SW480 (cell line): ENCODE data around the gene MC5R.
A peak's percentile ranks its signal among the peaks of the same experiment; 100 is the strongest.

ENCODE experiments used
- DNase-seq: peaks from one replicate; pipeline ENCODE4 v3.0.0-alpha.2; 2016; ENCODE audit warnings: low spot score

The MC5R gene

GRCh38 chr18:13823707-13824395, at the start of gene MC5R:
MC5R (plus strand) TSS chr18:13824149; CDS start chr18:13825766, 1,617 bp downstream.
- DNase-seq, result peak; percentile 43

- DNase-seq, result no peak
Measured at GRCh38 chr18:13775058-13775457, 48.9 kb upstream of the MC5R start.

DNA sequence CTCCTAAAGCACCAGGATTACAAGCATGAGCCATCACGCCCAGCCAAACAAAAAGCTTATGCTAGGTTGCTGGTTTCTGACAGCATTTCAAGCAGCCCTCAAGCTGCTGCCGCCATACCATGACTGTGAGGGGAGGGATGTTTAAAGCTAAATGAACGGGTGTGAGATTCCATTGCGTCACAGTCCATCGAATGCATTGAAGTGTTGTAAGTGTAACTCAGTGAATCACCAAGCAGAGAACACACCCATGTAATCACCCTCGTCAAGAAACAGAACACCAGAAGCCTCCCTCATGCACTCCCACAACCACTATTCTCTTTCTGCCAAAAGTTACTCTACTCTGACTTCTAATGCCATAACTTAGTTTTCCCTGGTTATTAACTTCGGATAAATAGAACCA, 32.8 kb upstream of the MC5R start:
- DNase-seq, result peak; percentile 16

DNA sequence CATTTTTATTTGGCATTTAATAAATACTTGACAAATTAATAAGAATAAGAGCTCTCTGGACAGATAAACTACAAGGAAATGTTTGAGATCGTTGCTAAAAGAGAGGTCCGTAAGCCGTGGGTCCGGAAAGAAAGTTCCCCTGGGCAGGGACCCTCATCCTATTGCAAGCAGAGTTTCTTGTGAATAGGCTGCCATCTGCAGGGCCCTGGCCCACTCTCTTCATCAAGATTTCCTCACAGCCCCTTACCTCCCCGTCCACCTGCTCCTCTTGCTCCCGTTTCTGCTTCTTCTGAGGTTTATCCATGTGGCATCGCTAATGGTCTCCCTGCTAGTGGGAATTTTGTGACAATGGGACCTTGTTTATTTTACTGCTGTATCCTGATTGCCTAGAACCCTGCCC, 30.1 kb upstream of the MC5R start:
- no peak for DNase-seq

- DNase-seq, result no peak
Measured at GRCh38 chr18:13796515-13796914, 27.4 kb upstream of the MC5R start.

DNA sequence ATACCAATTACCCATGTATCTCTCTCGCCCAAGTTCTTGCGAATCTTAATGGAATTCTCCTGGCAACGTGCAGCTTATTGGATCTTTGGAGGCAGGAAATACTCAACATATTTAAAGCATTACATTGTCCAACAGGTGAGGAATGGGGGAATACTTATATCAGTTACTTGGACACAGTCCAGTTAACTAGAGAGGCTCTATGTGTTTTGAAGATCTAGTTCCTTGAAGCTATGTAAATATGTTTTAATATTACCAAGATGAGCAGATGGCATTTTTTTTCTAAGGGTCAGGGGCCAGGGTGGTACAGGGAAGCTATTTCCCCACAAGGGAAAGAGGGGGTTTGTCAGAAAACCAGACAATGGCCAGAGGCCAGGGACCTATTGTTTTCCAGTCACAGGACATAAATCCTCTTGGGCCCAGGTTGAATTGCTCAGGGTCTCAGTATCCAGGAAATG, 26.8 kb upstream of the MC5R start:
- peak; percentile 14 for DNase-seq

GRCh38 chr18:13799396-13799795, 24.6 kb upstream of the MC5R start:
- no peak for DNase-seq

DNA sequence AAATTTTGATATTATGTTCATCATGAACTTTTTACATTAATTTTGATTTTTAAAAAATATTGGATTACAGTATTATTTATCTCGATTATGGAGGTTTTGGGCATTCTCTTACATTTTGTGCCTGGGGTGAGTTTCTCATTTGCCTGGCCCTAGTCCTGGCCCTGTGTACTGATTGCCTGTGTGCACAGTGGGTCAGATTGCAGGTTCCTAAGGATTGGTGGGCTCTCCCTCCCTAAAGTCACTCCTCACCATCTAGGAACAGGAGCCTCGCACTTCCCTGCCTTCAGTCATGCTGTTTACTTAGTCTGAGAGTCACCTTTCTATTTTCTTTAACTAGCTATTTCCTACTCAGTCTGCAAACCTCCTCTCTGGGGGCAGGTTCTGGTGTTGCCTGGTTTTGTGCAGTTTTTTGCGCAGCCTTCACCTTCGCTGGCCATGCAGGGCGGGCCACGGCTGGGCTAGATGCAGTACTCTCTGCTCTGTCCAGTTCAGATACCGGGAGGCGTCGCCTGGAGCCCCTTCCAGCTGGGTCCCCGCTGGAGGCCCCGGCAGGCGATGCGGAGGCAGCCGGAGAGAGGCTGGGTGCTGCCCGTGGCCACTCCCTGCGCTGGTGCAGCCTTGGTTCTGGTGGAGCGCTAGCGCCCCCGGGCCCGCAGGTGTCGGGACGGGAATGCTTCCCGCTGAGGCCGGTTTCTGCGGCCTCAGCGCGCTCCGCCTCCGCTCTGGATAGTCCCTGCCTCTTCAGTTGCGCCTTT, 23.3 kb upstream of the MC5R start:
- peak; percentile 44 for DNase-seq

DNA sequence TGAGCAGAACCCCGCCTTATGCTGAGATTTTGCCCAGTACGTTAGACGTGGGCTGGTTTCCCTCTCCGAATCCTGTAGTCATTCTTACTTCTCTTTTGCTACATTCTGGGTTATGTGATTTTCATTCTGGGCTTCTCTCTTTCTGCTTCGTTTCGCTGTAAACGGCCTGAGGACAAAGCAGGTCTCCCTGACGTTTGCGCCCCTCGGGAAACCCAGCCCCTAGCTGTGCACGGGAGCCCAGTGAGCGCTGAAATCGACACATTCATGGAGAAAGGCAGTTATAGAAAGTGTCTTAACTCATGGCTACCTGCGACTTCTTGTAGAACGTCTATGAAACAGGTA, 22.7 kb upstream of the MC5R start:
- no peak for DNase-seq

DNA sequence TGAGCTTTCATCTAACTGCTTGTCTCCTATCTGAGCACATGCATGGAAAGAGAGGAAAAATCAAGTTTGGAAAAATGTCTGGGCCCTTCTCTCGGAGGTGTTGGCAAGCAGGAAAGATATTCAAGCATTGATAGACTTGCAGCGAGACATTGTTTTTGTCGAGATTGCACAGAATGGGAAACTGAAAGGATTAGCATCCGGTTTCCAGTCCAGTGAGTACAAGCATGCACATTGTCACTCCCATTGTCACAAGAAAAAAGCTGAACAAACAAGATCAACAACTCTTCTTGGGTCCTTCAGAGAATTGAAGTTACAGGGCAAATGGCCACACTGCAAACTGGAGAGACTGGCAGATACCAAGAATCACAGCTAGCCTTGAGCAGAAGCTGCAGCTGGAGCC, 19.6 kb upstream of the MC5R start:
- DNase-seq, result no peak

DNA sequence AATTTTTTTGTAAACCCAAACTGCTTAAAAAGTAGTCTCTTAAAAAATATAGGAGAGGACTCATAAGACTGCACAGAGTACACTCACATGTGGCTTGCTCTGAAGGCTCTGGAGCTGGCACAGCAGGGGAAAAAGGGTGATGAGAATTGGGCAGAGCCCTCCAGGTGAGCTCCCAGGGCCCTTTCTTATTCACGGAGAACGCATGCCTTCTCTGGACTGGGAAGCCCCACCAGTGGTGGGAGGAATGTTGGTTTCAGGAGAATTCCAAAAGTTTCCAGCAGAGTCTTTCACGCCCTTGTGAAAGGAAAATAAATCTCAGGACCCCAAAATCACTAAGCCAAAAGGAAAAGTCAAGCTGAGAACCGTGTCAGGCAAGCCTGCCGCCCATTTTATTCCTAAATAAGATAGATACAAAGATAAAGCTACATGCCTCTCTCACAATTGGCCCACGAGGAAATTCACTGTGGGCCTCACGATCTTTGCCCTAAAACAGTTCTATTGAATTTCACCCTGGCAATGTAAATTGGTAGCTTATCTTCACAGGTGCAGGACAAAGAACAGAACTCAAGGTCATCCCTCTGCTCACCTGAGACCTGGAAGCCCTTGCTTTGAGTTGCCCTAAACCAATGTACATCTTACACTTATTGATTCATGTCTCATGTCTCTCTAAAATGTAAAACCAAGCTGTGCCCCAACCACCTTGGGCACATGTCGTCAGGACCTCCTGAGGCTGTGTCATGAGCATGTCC, 15.5 kb upstream of the MC5R start:
- no peak for DNase-seq

- DNase-seq, result no peak
Measured at GRCh38 chr18:13809043-13809430, 14.9 kb upstream of the MC5R start.

- DNase-seq, result no peak
Measured at GRCh38 chr18:13809531-13810255, 14.3 kb upstream of the MC5R start.

DNA sequence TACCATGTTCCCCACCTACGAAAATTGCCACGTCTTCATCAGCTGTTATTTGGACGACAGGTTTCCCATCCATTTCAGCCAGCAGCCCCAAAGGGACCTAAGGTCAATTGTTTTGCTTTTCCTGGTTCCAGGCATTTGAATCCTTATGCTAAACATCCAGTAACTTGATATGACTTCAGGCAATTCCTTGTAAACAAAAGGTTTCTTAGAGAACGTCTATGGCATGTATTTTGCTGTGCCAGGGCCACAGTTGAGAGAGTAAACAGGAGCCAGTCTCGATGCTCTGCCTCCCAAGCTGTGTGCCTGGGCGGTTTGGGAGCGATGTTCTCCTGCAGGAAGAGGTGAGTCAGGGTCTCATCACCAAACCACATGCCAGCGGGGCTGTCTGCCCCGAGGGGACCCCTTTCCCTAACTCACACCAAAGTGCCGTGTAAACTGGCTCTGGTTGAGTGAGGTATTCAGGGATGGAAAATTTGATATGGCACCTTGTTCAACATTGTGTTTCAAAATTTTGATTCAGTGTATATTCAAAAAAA, 12.9 kb upstream of the MC5R start:
- no peak for DNase-seq

GRCh38 chr18:13811993-13812392, 12.0 kb upstream of the MC5R start:
- DNase-seq, result peak; percentile 18

DNA sequence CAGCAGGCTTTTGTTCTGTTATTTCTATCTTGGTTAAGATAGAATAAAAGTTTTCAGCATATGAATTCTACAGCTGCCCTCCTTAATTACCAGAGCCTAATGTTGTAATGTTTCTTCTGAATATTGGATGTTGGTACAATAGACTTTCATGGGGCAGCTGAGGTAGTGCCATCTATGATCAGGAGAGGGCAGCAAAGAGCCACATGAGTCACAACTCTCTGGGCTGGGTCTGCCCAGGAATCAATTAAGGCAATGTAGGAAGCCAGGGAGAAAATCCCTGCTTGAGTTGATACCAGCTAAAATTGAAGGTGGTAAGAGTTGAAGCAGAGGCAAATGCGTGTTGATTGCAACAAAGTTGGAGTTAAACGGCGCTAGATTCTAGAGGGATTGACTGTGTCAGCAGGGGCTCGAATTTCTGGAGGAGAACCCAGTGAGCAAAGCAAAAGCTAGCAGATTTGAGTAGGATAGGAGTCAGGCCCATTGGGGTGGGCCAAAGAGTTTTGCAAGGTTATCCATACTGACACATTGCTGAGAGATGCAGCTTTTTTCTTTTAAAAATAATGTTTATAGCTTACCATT, 10.6 kb upstream of the MC5R start:
- peak; percentile 57 for DNase-seq

- DNase-seq, result no peak
Measured at GRCh38 chr18:13826209-13826608, 2.3 kb downstream of the MC5R start.

DNA sequence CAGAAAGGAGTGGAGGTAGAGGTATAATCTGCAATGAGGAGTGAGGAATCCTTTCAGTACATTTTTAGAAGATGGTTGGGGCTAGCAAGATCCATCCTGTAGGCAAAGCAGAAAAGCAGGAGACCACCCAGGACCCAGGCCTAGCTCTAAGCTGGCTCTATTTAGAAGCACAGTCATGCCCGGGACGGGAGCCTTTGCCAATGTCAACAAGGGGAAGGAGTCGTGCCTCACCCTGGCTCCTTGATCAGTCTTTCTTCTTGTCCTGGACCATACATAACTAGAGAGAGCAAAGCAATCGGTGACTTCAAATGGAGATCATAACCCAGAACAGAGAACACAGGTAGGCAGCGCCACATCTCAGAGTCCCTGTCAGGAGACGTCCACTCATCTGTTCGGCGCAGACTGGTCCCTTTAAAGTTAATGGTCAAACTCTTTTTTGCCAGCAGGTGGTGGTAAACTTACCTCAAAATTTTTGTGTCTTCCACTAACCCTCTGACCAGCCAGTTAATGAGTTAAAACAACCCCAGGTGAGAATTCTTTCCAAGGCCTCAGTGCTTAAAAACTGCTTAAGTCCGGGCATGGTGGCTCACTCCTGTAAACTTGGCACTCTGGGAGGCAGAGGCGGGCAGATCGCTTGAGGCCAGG, 8.0 kb downstream of the MC5R start:
- peak; percentile 43 for DNase-seq

GRCh38 chr18:13834496-13835015, 10.6 kb downstream of the MC5R start:
- DNase-seq, result no peak

DNA sequence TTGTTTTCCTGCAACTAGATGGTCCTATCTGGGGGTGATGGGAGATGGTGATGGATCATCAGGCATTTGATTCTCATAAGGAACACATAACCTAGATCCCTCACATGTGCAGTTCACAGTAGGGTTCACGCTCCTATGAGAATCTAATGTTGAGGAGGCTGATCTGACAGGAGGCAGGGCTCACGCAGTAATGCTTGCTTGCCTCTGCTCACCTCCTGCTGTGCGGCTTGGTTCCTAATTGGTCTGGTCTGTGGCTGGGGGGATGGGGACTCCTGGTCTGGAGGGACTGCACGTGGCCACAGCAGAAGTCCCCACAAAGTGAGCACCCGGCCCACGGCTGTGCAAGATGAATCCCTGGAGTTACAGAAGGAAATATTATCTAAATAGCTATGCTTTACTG, 11.3 kb downstream of the MC5R start:
- DNase-seq, result no peak

- no peak for DNase-seq
Measured at GRCh38 chr18:13836559-13836958, 12.6 kb downstream of the MC5R start.
